ENCODE data around the gene COL6A6. TPM values are rescaled to one million over a fixed set of nuclear protein-coding genes. Genes with fewer than 3 reads are reported as not detected.
"Not testable (repeated sequence)": the region's sequence is repeated elsewhere in the genome, so short reads cannot be mapped to it uniquely, and the experiment has no call there.

COL6A6 gene
- total RNA-seq, 1 donor from 2014 or later: 103 TPM

DNA sequence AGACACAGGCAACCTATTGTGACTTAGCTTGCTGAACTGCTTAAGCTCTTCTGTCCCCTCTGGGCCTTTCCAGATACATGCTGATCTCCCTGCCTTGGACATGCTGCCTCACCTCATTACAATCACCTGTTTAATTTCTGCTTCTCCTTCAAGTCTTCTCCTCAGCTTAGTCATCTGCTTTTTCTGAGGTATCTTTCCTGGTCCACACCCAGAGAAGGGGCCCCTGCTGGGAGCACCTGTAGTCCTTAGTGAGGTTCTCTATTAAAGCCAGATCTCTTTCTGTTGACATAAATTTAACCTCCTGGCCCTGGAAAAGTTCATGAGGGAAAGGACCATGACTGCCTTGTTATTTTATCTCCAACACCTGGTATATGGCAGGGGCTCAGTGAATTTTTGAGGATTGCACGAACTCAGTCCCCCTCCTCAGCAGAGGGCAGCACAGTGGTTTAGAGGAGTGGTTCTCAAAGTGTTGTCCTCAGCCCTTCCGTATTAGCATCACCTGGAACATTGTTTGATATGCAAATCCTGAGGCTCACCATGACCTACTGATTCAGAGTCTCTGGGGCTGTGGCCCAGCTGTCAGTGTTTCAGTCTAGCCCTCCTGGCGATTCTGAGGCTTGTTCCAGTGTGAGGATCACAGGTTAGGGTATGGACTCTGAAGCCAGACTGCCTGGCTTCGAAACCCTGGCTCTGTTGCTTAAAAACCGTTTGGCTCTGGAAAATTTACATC is 12.7 kb downstream of the COL6A6 start:
- Histone ChIP-seq H3K4me3 (ENCODE audit: low read length in 3 of 3) (no peak overlapping the region), H3K9ac (ENCODE audit: low read depth in 1 of 3, low read length in 3 of 3) (no peak overlapping the region), H3K9me3 (ENCODE audit: control insufficient read depth in 3 of 3, low read length in 3 of 3) (no peaks in the 10 kb centered on the region), H3K27me3 (ENCODE audit: control insufficient read depth in 3 of 3, insufficient read depth in 3 of 3, low read length in 3 of 3) (no peaks in the 10 kb centered on the region), H3K27ac (ENCODE audit: low read depth, low read length) (no peak overlapping the region), H3K4me1 (ENCODE audit: control insufficient read depth in 3 of 3, insufficient read depth in 3 of 3, low read length in 3 of 3) (no peaks in the 10 kb centered on the region), H3K36me3 (ENCODE audit: control insufficient read depth in 3 of 3, insufficient read depth in 3 of 3, low read length in 3 of 3) (no peaks in the 10 kb centered on the region)

DNA sequence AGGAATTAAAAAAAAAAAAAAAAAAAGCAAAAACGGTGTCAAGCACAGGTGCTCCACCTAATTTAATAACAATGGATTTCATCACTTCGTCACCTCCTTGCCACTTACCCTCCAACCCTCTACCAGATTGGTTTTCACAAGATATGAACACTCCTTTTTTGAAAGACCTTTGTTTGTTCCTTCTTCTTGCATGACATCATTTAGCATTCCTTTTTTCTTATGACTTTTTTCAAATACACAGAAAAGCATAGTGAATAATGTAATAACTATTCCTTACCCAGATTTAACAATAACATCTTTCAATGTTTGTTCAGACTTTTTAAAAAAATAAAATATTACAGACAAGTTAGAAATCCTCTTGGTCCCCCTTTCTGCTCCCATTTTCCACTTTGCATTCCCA is 16.3 kb downstream of the COL6A6 start:
- no peak overlapping the region for H3K27ac ChIP-seq (ENCODE audit: low read depth, low read length)
- H3K36me3 ChIP-seq (ENCODE audit: control insufficient read depth in 3 of 3, insufficient read depth in 3 of 3, low read length in 3 of 3): no peaks in the 10 kb centered on the region
- H3K4me1 ChIP-seq (ENCODE audit: control insufficient read depth in 3 of 3, insufficient read depth in 3 of 3, low read length in 3 of 3): no peaks in the 10 kb centered on the region
- no peak overlapping the region for H3K9ac ChIP-seq (ENCODE audit: low read depth in 1 of 3, low read length in 3 of 3)
- H3K27me3 ChIP-seq (ENCODE audit: control insufficient read depth in 3 of 3, insufficient read depth in 3 of 3, low read length in 3 of 3): no peaks in the 10 kb centered on the region
- no peak overlapping the region for H3K4me3 ChIP-seq (ENCODE audit: low read length in 3 of 3)
- no peaks in the 10 kb centered on the region for H3K9me3 ChIP-seq (ENCODE audit: control insufficient read depth in 3 of 3, low read length in 3 of 3)

DNA sequence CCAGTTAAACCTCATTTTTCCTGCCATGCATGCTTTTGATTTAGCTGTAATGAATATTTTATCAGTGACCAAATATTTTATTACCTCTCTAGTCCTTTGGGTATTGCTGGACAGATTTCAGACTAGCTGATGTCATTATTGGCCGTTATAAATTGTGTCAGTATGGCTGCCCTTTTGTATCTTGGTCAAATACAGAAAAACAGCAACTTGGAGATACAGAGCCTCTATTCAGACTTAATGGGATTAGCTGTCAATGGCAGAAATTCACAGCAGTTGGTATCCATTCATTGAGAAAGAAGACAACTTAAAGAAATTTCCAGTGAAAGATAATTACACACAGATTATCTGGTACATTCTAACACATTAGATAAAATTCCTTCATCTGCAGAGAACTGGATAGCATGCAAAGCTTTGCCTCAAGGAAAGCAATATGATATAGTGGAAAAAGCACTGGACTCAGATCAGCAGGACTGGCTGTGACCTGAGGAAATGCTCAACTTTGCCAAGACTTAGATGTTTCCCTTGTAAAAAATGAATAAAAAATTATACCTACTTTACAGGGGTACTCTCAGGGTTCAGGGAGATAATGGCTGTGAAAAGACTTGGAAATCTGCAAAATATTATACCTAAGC is 20.8 kb downstream of the COL6A6 start:
- no peak overlapping the region for H3K4me3 ChIP-seq (ENCODE audit: low read length in 3 of 3)
- no peak overlapping the region for H3K27ac ChIP-seq (ENCODE audit: low read depth, low read length)
- H3K4me1 ChIP-seq (ENCODE audit: control insufficient read depth in 3 of 3, insufficient read depth in 3 of 3, low read length in 3 of 3): no peaks in the 10 kb centered on the region
- H3K9me3 ChIP-seq (ENCODE audit: control insufficient read depth in 3 of 3, low read length in 3 of 3): no peaks in the 10 kb centered on the region
- no peaks in the 10 kb centered on the region for H3K27me3 ChIP-seq (ENCODE audit: control insufficient read depth in 3 of 3, insufficient read depth in 3 of 3, low read length in 3 of 3)
- no peaks in the 10 kb centered on the region for H3K36me3 ChIP-seq (ENCODE audit: control insufficient read depth in 3 of 3, insufficient read depth in 3 of 3, low read length in 3 of 3)
- H3K9ac ChIP-seq (ENCODE audit: low read depth in 1 of 3, low read length in 3 of 3): no peak overlapping the region

DNA sequence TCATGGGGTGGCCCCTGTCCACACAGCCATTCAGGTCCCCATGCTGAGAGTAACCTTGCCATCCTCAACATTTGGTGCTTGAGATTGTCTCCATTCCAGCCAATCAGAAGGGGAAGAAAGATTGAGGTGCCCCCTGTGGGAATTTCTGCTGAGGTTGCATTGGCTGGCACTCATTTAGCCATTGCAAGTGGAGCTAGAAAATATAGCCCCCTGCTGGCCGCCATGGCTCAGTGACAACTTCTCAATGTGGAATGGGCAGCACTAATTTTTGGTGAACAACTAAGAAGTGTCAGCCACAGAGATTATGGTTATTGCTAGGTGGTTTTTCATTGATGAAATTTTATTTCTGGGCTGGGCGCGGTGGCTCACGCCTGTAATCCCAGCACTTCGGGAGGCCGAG is 22.0 kb downstream of the COL6A6 start:
- no peaks in the 10 kb centered on the region for H3K27me3 ChIP-seq (ENCODE audit: control insufficient read depth in 3 of 3, insufficient read depth in 3 of 3, low read length in 3 of 3)
- H3K4me3 ChIP-seq (ENCODE audit: low read length in 3 of 3): no peak overlapping the region
- no peak overlapping the region for H3K27ac ChIP-seq (ENCODE audit: low read depth, low read length)
- H3K9me3 ChIP-seq (ENCODE audit: control insufficient read depth in 3 of 3, low read length in 3 of 3): no peaks in the 10 kb centered on the region
- no peaks in the 10 kb centered on the region for H3K36me3 ChIP-seq (ENCODE audit: control insufficient read depth in 3 of 3, insufficient read depth in 3 of 3, low read length in 3 of 3)
- no peak overlapping the region for H3K9ac ChIP-seq (ENCODE audit: low read depth in 1 of 3, low read length in 3 of 3)
- H3K4me1 ChIP-seq (ENCODE audit: control insufficient read depth in 3 of 3, insufficient read depth in 3 of 3, low read length in 3 of 3): no peaks in the 10 kb centered on the region

DNA sequence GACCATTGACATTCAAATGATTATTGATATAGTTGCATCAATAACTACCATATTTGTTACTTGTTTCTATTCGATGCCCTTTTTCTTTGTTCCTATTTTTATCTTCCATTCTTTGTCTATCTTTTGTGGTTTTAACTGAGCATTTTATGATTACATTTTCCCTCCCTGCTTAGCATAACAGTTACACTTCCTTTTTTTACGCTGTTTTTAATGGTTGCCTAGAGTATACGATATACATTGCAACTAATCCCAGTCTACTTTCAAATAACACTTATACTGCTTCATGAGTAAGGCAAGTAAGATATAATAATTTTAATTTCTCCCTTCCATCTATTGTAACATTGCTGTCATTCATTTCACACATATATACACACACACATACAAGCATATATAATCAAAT is 26.3 kb downstream of the COL6A6 start:
- H3K36me3 ChIP-seq (ENCODE audit: control insufficient read depth in 3 of 3, insufficient read depth in 3 of 3, low read length in 3 of 3): no peaks in the 10 kb centered on the region
- H3K4me1 ChIP-seq (ENCODE audit: control insufficient read depth in 3 of 3, insufficient read depth in 3 of 3, low read length in 3 of 3): no peaks in the 10 kb centered on the region
- no peak overlapping the region for H3K9ac ChIP-seq (ENCODE audit: low read depth in 1 of 3, low read length in 3 of 3)
- no peak overlapping the region for H3K27ac ChIP-seq (ENCODE audit: low read depth, low read length)
- no peaks in the 10 kb centered on the region for H3K27me3 ChIP-seq (ENCODE audit: control insufficient read depth in 3 of 3, insufficient read depth in 3 of 3, low read length in 3 of 3)
- no peaks in the 10 kb centered on the region for H3K9me3 ChIP-seq (ENCODE audit: control insufficient read depth in 3 of 3, low read length in 3 of 3)
- no peak overlapping the region for H3K4me3 ChIP-seq (ENCODE audit: low read length in 3 of 3)

DNA sequence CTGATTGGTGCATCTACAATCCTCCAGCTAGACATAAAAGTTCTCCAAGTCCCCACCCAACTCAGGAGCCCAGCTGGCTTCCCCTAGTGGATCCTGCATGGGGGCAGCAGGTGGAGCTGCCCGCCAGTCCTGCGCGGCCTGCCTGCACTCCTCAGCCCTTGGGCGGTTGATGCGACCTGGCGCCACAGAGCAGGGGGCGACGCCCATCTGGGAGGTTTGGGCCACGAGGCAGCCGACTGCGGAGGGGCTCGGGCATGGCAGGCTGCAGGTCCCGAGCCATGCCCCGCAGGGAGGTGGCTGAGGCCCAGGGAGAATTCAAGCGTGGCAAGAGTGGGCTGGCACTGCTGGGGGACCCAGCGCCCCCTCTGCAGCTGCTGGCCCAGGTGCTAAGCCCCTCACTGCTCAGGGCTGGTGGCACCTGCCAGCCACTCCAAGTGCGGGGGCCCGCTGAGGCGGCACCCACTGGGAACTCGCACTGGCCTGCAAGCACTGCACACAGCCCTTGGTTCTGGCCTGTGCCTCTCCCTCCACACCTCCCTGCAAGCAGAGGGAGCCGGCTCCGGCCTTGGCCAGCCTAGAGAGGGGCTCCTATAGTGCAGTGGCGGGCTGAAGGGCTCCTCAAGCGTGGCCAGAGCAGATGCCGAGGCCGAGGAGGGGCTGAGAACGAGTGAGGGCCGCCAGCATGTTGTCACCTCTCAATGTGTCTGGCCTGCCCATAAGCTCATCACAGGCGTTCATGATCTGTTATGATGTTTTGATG is 30.1 kb downstream of the COL6A6 start:
- H3K9me3 ChIP-seq (ENCODE audit: control insufficient read depth in 3 of 3, low read length in 3 of 3): peaks cover 0 to under 1% (median 0%) of the 10 kb centered on the region in 3 donors
- no peak overlapping the region for H3K4me3 ChIP-seq (ENCODE audit: low read length in 3 of 3)
- H3K27ac ChIP-seq (ENCODE audit: low read depth, low read length): no peak overlapping the region
- no peaks in the 10 kb centered on the region for H3K27me3 ChIP-seq (ENCODE audit: control insufficient read depth in 3 of 3, insufficient read depth in 3 of 3, low read length in 3 of 3)
- no peaks in the 10 kb centered on the region for H3K4me1 ChIP-seq (ENCODE audit: control insufficient read depth in 3 of 3, insufficient read depth in 3 of 3, low read length in 3 of 3)
- no peaks in the 10 kb centered on the region for H3K36me3 ChIP-seq (ENCODE audit: control insufficient read depth in 3 of 3, insufficient read depth in 3 of 3, low read length in 3 of 3)
- no peak overlapping the region for H3K9ac ChIP-seq (ENCODE audit: low read depth in 1 of 3, low read length in 3 of 3)

DNA sequence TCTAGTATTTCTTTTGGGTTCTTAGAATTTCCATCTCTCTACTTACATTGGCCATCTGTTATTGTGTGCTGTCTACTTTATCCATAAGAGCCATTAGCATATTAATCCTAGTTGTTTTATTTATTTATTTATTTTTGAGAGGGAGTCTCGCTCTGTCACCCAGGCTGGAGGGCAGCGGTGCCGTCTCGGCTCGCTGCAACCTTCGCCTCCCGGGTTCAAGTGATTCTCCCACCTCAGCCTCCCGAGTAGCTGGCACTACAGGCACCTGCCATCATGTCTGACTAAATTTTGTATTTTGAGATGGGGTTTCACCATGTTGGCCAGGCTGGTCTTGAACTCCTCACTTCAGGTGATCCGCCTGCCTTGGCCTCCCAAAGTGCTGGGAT is 30.7 kb downstream of the COL6A6 start:
- H3K9ac ChIP-seq (ENCODE audit: low read depth in 1 of 3, low read length in 3 of 3); H3K4me1 ChIP-seq (ENCODE audit: control insufficient read depth in 3 of 3, insufficient read depth in 3 of 3, low read length in 3 of 3); H3K4me3 ChIP-seq (ENCODE audit: low read length in 3 of 3); H3K27me3 ChIP-seq (ENCODE audit: control insufficient read depth in 3 of 3, insufficient read depth in 3 of 3, low read length in 3 of 3); H3K27ac ChIP-seq (ENCODE audit: low read depth, low read length); H3K36me3 ChIP-seq (ENCODE audit: control insufficient read depth in 3 of 3, insufficient read depth in 3 of 3, low read length in 3 of 3); H3K9me3 ChIP-seq (ENCODE audit: control insufficient read depth in 3 of 3, low read length in 3 of 3): not testable (repeated sequence)

DNA sequence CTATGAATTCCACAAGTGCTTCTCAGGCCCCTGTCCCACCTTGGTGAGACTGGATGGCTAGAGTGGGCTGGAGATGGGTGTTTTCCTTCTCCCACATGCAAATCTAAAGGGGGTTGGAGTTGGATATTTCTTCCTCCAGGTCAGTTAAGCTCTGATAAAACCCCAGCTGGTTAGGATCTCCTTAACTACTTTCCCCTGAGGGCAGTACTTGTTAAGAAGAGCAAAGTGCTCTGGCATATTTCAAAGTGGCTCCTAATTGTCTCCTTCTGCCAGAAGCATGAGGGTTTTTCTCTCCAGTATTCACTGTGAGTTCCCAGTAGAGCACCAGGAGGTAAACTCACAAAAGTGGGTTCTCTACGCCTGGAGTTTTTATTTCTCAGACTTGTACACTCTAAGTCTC is 31.4 kb downstream of the COL6A6 start:
- Histone ChIP-seq H3K27ac (ENCODE audit: low read depth, low read length) (no peak overlapping the region), H3K27me3 (ENCODE audit: control insufficient read depth in 3 of 3, insufficient read depth in 3 of 3, low read length in 3 of 3) (no peaks in the 10 kb centered on the region), H3K4me3 (ENCODE audit: low read length in 3 of 3) (no peak overlapping the region), H3K9me3 (ENCODE audit: control insufficient read depth in 3 of 3, low read length in 3 of 3) (peaks cover 0 to 9% (median 0%) of the 10 kb centered on the region in 3 donors), H3K9ac (ENCODE audit: low read depth in 1 of 3, low read length in 3 of 3) (no peak overlapping the region), H3K36me3 (ENCODE audit: control insufficient read depth in 3 of 3, insufficient read depth in 3 of 3, low read length in 3 of 3) (no peaks in the 10 kb centered on the region), H3K4me1 (ENCODE audit: control insufficient read depth in 3 of 3, insufficient read depth in 3 of 3, low read length in 3 of 3) (no peaks in the 10 kb centered on the region)

DNA sequence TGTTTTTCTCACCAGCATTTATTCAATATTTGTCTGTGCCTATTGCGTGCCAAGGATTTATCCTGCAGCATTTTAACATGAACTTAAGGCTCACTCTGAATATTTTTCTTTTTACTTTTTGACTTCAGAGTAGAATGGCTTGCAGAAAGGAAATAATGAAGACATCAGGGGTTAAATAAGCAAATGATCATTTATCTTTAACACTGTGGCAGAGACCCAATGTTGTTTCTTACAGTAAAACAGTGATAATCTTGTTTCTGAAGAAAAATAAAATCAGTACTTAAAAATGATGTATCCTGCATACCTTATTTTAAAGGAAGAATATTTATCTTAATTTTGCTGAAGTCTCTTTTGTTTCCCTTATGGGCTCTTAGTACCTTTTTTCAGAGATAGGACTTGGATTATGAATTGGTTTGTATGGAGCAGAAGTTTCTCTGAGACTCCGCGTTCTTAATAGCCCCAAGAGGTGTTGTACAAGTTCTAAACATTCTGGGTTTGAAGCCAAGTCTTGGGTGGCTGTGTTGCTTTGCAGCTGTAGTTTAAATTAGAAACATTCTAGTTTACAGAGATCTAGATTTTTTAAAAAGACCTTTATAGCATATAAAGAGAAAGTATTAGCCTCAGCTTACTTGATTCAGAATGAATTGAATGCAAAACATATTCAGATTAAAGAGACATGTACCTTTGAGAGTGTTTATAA is 40.5 kb downstream of the COL6A6 start:
- Histone ChIP-seq H3K9ac (ENCODE audit: low read depth in 1 of 3, low read length in 3 of 3) (no peak overlapping the region), H3K27me3 (ENCODE audit: control insufficient read depth in 3 of 3, insufficient read depth in 3 of 3, low read length in 3 of 3) (no peaks in the 10 kb centered on the region)

DNA sequence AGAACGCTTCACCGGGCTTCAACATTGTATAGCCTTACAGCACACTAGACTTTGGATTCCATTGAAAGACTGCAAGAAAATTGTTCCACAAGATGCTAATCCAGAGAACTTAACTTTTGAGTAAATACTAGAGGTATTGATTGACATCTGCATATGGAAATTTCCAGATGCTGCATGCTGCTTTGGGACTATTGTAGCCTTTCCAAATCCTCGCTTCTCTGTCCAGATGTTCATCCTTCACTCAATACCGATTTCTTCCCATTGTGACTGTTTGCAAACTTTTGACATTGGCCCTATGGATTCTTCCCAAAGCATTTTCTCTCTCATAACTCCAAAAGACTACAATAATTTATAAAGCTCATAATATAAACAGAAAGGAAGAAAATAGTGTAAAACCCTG is 41.4 kb downstream of the COL6A6 start:
- Histone ChIP-seq H3K4me3 (ENCODE audit: low read length in 3 of 3) (no peak overlapping the region), H3K36me3 (ENCODE audit: control insufficient read depth in 3 of 3, insufficient read depth in 3 of 3, low read length in 3 of 3) (no peaks in the 10 kb centered on the region), H3K27ac (ENCODE audit: low read depth, low read length) (no peak overlapping the region), H3K9ac (ENCODE audit: low read depth in 1 of 3, low read length in 3 of 3) (no peak overlapping the region), H3K9me3 (ENCODE audit: control insufficient read depth in 3 of 3, low read length in 3 of 3) (no peaks in the 10 kb centered on the region), H3K27me3 (ENCODE audit: control insufficient read depth in 3 of 3, insufficient read depth in 3 of 3, low read length in 3 of 3) (no peaks in the 10 kb centered on the region), H3K4me1 (ENCODE audit: control insufficient read depth in 3 of 3, insufficient read depth in 3 of 3, low read length in 3 of 3) (no peaks in the 10 kb centered on the region)

More for the DNA sequence above, 40.5 kb downstream of the COL6A6 start:
- Histone ChIP-seq H3K36me3 (ENCODE audit: control insufficient read depth in 3 of 3, insufficient read depth in 3 of 3, low read length in 3 of 3) (no peaks in the 10 kb centered on the region), H3K4me3 (ENCODE audit: low read length in 3 of 3) (no peak overlapping the region), H3K4me1 (ENCODE audit: control insufficient read depth in 3 of 3, insufficient read depth in 3 of 3, low read length in 3 of 3) (no peaks in the 10 kb centered on the region), H3K27ac (ENCODE audit: low read depth, low read length) (no peak overlapping the region), H3K9me3 (ENCODE audit: control insufficient read depth in 3 of 3, low read length in 3 of 3) (peaks cover 0 to 6% (median 0%) of the 10 kb centered on the region in 3 donors)
